Stimulated activated CD8-positive, alpha-beta memory T cell treated with anti-CD3 and anti-CD28 coated beads, Interleukin-7, amount 100 ng/mL, for 24 hours (primary cell): Measurements from ENCODE around the gene CEP350.
"Not testable (repeated sequence)": the region's sequence is repeated elsewhere in the genome, so short reads cannot be mapped to it uniquely, and the experiment has no call there.

Experiments
- DNase-seq: peaks from one replicate; pipeline ENCODE4 v3.0.0-alpha.2; 2020; ENCODE audit warnings: low read depth

CEP350 gene

DNA sequence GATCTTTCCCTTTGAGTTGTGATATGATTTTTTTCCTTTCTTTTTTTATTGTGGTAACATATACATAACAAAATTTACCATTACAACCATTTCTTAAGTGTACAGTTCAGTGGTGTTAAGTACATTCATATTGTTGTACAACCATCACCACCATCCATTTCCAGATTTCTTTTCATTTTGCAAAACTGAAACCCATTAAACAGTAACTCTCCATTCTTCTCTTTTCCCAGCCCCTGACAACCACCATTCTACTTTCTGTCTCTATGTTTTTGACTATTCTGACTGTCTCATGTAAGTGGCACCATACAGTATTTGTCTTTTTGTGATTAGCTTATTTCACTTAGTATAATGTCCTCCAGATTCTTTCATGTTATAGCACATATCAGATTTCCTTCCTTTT lies 30.3 kb downstream of the CEP350 start:
- DNase-seq: no peak

DNA sequence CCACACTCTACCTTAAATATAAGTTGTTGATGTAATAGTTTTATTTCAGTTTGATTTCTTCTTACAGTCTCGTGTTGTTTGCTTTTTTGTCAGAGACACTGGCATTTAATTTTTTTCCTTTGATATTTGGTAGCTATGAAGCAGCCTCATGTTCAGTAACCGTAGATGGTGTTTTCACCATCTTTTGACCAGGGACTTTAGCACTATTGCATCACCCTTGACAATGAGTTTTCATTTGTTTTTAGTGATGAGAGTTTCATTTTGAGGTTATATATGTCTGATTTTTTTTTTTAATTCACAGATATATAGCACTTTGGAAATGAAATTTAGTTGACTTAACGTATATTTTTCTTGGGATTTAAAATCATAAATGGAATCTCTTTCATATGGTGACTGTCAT lies 36.2 kb downstream of the CEP350 start:
- DNase-seq: no peak

- no peak for DNase-seq
These were observed 41.0 kb downstream of the CEP350 start for GRCh38 chr1:179995576-179995975.

- DNase-seq: no peak
These were observed 41.5 kb downstream of the CEP350 start for GRCh38 chr1:179996099-179996498.

DNA sequence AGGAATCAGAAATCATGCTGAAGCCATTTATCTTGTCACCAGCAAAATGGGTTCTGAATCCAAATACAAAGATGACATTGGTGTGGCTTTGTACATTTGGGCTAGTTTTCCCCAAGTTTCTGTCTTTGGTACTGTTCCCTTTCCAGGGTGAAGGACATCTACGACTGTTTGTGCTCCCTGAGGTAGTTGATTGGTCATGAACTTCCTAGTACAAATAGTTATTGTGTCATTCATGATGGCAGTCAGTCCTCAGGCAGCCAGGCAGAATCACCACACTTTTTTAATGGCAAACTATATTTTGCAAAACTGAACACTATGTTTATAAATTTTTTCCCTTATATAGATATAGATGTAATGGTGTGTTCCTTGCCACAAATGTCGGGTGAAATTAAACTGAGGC lies 46.0 kb downstream of the CEP350 start:
- no peak for DNase-seq

DNA sequence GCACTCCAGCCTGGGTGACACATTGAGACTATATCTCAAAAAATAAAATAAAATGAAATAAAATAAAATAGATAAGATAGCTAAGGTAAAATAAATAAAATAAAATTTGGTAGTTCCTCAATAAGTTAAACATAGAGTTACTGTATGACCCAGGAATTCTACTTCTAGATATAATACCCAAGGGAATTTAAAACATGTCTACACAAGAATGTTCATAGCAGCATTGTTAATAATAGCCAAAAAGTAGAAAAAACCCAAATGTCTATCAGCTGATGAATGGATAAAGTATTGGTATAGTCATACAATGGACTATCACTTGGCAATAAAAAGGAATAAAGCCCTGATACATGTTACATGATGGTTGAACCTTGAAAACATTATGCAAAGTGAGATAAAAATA lies 47.8 kb downstream of the CEP350 start:
- DNase-seq: no peak

DNA sequence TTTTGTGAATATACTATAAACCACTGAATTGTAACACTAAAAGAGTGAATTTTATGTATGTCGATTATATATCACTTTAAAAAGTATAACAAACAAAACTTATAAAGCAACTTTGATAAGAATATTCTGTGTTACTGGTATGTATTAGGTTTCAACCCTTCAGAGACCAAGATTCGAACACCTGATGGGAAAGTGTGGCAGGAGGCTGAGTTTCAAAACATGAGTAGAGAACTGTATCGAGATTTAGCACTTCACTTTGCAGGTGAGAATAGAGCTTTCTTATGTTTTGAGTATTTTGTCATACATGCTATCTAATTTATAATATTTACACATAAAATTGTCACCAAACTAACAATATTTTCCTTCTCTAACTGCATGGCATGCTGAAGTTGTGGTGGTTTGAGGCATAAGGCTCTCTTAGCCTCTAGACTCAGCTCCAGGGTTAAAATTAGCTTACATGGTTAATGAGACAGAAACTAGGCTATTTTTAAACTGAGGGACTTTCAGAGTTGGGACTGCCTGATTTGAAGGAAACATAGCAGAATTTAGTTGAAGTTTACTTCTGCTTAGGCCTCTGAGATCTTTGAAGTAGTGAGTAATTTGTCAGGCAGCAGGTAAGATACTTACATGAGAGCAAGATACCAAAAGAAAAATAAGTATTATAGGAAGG lies 48.6 kb downstream of the CEP350 start:
- no peak for DNase-seq

GRCh38 chr1:180006762-180007161 lies 52.2 kb downstream of the CEP350 start:
- DNase-seq: not testable (repeated sequence)

DNA sequence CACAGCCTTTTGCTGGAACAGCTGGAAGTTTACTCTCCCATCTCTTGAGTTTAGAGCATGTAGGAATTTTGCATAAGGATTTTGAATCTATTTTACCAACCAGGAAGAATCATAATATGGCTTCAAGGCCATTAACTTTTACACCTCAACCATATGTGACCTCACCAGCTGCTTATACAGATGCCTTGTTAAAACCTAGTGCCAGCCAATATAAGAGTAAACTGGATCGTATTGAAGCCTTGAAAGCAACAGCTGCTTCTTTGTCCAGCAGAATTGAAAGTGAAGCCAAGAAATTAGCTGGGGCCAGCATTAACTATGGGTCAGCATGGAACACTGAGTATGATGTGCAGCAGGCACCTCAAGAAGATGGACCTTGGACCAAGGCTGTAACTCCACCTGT lies 65.4 kb downstream of the CEP350 start:
- DNase-seq: no peak

DNA sequence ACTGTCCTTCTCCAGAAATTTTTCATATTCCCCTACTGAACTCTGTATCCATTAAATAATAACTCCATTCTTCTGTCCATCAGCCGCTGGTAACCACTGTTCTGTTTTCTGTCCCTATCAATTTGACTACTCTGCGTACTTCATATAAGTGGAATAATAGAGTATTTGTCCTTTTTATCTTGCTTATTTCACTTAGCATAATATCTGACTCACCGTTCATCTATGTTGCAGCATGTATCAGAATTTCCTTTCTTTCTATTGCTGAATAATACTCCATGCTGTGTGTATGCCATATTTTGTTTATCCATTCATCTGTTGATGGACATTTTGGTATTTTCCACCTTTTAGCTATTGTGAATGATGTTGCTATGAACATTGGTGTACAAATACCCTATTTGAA lies 71.9 kb downstream of the CEP350 start:
- no peak for DNase-seq

DNA sequence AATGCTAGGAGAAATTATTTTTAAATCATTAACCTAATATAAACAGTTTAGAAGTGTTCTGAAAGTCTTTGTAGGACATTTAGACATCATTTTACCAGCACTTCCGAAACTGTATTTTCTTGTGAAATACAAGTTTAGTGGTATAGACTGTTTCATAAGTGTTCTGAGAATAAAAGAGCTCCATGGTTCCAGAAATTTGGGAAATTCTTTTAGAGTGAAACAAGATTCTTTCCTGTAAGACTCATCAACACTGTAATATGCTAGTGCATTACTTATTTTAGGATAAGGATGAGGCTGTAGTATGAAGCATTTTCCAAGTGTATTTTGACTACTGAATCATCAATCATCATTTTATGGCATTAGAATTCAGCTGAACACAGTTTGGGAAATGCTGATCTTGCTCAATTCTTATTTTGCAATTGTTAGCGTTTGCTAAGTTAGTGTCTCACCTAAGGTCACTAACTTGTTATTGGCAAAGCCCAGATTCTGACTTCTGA lies 73.4 kb downstream of the CEP350 start:
- DNase-seq: no peak

GRCh38 chr1:180028864-180029263 lies 74.3 kb downstream of the CEP350 start:
- no peak for DNase-seq

DNA sequence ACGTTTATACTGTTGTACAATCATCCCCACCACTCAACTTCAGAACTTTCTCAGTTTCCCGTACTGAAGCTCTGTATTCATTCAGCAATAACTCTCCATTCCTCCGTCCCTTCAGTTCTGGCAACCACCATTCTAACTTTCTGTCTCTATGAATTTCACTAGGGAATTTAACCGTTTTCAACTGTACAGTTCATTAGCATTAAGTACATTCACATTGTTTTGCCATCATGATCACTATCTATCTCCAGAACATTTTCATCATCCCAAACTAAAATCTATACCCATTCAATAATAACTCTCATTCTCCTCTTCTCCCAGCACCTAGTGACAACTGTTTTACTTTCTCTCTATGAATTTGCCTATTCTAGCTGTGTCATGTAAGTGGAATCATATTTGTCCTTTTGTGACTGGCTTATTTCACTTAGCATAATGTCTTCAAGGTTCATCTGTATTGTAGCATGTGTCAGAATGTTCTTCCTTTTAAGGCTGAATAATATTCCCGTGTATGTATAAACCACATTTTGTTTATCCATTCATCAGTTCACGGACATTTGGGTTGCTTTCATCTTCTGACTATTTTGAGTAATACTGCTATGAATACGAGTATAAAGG lies 75.0 kb downstream of the CEP350 start:
- no peak for DNase-seq

DNA sequence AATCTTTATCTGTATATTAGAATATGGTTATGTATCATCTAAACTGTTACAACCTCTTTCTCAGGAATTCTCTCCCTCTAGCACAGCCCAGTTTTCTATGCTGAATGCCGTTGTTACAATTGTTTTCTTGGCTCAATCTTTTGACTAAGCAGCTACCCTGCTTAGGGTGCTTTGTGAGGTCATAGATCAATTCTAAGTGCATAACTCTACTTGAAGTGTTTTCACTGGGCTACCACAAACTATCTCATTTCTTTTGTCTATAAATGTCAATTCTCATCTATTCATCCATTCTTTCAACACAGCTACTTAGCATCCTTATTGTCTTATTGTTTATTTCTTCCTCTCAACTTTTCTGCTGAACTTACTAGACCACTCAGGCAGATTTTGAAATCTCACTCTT lies 77.1 kb downstream of the CEP350 start:
- no peak for DNase-seq

DNA sequence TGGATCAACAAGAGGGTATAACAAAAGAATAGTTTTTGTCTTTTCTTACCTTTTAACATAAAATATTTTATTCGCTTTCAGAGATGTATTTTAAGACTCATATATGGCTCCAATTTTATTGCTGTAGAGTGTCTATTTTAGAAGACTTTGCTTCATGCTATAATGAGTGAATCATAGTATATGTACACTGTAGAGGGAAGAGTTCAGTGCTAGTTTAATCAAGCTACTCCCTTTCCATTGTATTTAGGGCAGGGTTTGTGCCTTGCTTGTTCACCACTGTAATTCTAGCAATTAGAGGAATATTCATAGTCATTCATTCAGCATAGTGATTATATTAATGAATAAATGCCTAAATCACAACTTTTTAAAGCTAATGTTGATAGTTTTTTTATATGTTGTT lies 78.8 kb downstream of the CEP350 start:
- no peak for DNase-seq

DNA sequence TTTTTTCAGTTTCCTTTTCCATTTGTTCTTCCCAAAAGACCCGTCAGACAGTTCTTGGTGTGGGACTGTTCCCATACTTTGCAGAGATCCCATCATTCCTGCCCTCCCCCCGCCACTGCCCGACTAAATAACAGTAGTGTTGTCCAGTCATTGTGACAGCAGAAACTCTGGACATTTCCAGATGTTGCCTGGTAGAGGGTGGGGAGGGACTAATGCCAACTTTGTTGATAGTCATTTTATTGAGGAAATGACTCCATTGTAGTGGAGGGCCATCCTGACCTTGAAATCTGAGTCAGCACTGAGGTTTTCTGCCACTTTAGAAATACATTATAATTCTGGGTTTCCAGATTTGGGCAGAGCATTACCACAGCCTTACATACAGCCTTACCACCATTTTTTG lies 85.4 kb downstream of the CEP350 start:
- DNase-seq: no peak

GRCh38 chr1:180041582-180041981 lies 87.0 kb downstream of the CEP350 start:
- DNase-seq: no peak

GRCh38 chr1:180042988-180043622 lies 88.5 kb downstream of the CEP350 start:
- no peak for DNase-seq

GRCh38 chr1:180043785-180044184 lies 89.2 kb downstream of the CEP350 start:
- no peak for DNase-seq

DNA sequence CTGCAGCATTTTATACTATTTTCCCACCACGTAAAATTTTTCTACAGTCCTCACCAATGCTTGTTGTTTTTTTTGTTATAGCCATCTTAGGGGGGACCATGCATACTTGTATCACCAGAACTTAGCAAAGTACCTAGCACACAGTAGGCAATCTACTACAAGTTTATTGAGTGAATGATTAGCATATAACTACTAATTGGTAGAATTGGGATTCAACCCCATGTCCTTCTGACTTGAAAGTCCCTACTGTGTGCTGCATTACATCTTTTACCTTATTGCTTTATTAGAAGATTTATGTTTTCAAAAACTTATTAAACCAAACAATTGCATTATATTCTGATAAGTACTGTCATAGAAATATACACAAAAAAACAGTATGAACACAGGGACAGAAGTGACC lies 92.1 kb downstream of the CEP350 start:
- DNase-seq: no peak

- no peak for DNase-seq
These were observed 99.3 kb downstream of the CEP350 start for GRCh38 chr1:180053594-180054567.

- no peak for DNase-seq
These were observed 103.3 kb downstream of the CEP350 start for GRCh38 chr1:180057883-180058396.
